ENCODE measurements around the gene TAF11. TPM values are rescaled to one million over a fixed set of nuclear protein-coding genes. Genes with fewer than 3 reads are reported as not detected.
"Not testable (repeated sequence)": the region's sequence is repeated elsewhere in the genome, so short reads cannot be mapped to it uniquely, and the experiment has no call there.

Gene TAF11
- total and polyA plus RNA-seq, 10 donors: 19.1 to 56.3 (median 25.9) TPM

DNA sequence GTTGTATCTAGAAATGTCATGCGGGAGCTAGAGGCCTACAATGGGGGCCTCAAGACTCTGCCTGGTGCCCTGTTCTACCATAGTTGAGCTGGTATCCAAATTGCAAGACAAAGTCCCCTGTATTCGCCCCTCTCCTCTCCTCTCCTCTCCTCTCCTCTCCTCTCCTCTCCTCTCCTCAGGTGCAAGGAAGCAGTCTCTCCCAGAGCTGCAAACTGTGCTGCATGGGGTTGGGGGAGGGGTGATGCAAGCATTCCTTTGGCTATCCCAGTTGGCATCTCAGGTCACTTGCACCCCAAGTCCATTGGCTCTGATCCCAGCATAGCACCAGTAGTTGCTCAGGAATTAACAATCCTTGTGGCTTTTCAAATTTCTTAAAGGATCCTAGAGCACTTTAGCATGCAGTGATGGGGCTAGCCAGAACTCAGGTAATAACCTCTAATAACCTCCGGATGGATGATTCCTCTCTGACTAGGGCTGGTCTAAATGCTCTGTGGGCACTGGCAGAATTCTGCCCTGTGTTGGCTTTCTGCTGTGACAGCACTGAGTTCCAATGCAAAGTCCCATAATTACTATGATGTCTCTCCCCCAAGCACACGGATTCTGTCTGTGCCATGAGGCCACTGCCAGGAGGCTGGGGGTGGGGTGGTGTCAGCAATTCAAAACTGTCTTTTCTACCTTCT lies 35.3 kb downstream of the TAF11 start:
- H3K9me3 ChIP-seq: no peaks in the 10 kb centered on the region
- WGBS, 5 donors: 90 to 97% (median 94%) methylated on average over 4 of the region's 4 CpGs
- DNase-seq: no peak
- no peaks in the 10 kb centered on the region for H3K4me1 ChIP-seq
- H3K36me3 ChIP-seq: peaks cover 0 to 85% (median 42%) of the 10 kb centered on the region in 6 donors
- H3K4me3 ChIP-seq: no peak overlapping the region
- TF ChIP-seq, protein P1, sequence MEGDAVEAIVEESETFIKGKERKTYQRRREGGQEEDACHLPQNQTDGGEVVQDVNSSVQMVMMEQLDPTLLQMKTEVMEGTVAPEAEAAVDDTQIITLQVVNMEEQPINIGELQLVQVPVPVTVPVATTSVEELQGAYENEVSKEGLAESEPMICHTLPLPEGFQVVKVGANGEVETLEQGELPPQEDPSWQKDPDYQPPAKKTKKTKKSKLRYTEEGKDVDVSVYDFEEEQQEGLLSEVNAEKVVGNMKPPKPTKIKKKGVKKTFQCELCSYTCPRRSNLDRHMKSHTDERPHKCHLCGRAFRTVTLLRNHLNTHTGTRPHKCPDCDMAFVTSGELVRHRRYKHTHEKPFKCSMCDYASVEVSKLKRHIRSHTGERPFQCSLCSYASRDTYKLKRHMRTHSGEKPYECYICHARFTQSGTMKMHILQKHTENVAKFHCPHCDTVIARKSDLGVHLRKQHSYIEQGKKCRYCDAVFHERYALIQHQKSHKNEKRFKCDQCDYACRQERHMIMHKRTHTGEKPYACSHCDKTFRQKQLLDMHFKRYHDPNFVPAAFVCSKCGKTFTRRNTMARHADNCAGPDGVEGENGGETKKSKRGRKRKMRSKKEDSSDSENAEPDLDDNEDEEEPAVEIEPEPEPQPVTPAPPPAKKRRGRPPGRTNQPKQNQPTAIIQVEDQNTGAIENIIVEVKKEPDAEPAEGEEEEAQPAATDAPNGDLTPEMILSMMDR (IDR thresholded peaks at IDR 0.05 in 8 of 11, conservative IDR thresholded peaks at IDR 0.05 in 3 of 11): no peak
- TF ChIP-seq POLR2A (IDR thresholded peaks at IDR 0.05): no peak
- no peak for TF ChIP-seq POLR2AphosphoS5 (IDR thresholded peaks at IDR 0.05)
- H3K27ac ChIP-seq: no peak overlapping the region
- intact Hi-C loops (cut with DNase I; ENCODE audit: low total_unique reads): no loop called here
- no peaks in the 10 kb centered on the region for H3K27me3 ChIP-seq (replicated peaks in 1 of 7)

DNA sequence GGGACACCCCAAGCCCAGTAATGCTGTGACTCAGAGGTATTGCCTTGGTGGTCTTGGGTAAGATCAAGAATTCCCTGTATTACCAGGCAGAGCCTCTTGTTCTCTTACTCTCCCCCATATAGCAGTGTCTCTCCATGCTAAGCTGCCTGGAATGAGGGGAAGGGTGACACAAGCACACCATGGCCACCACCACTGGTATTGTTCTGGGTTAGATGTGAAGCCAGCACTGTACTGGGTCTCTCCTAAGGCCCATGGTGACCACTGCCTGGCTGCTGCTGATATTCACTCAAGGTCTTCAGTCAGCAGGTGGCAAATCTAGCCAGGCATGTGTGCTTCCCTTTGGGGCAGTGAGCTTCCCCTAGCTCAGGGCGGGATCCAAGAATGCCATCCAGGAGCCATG lies 36.5 kb downstream of the TAF11 start:
- Histone ChIP-seq H3K4me3 (no peak overlapping the region), H3K27ac (no peak overlapping the region), H3K9me3 (no peaks in the 10 kb centered on the region), H3K36me3 (peaks cover 0 to 73% (median 30%) of the 10 kb centered on the region in 6 donors), H3K27me3 (replicated peaks in 1 of 7) (no peaks in the 10 kb centered on the region), H3K4me1 (no peaks in the 10 kb centered on the region)
- TF ChIP-seq, protein P1 (IDR thresholded peaks at IDR 0.05 in 8 of 11, conservative IDR thresholded peaks at IDR 0.05 in 3 of 11): no peak
- TF ChIP-seq POLR2A (IDR thresholded peaks at IDR 0.05) (no peak), POLR2AphosphoS5 (IDR thresholded peaks at IDR 0.05) (no peak)
- intact Hi-C loops (cut with DNase I; ENCODE audit: low total_unique reads): no loop called here
- 94 to 100% (median 100%) methylated on average over 1 of the region's 1 CpG for WGBS, 5 donors
- DNase-seq: no peak

DNA sequence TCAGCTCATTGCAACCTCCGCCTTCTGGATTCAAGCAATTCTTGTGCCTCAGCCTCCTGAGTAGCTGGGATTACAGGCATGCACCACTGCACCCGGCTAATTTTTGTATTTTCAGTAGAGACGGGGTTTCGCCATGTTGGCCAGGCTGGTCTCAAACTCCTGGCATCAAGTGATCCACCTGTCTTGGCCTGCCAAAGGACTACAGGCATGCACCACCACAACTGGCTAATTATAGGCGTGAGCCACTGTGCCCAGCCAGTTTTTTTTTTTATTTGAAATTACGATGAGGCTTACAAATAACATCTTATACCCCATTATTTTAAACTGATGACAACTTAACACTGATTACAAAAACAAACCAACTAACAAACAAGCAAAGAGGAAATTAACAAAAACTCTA lies 38.8 kb downstream of the TAF11 start:
- 91 to 99% (median 96%) methylated on average over 6 of the region's 6 CpGs for WGBS, 5 donors
- H3K27me3 ChIP-seq (replicated peaks in 1 of 7); intact Hi-C loops (cut with DNase I; ENCODE audit: low total_unique reads); H3K4me3 ChIP-seq; H3K4me1 ChIP-seq; H3K27ac ChIP-seq; H3K9me3 ChIP-seq; DNase-seq: not testable (repeated sequence)
- H3K36me3 ChIP-seq: peaks cover 0 to 52% (median 20%) of the 10 kb centered on the region in 6 donors

DNA sequence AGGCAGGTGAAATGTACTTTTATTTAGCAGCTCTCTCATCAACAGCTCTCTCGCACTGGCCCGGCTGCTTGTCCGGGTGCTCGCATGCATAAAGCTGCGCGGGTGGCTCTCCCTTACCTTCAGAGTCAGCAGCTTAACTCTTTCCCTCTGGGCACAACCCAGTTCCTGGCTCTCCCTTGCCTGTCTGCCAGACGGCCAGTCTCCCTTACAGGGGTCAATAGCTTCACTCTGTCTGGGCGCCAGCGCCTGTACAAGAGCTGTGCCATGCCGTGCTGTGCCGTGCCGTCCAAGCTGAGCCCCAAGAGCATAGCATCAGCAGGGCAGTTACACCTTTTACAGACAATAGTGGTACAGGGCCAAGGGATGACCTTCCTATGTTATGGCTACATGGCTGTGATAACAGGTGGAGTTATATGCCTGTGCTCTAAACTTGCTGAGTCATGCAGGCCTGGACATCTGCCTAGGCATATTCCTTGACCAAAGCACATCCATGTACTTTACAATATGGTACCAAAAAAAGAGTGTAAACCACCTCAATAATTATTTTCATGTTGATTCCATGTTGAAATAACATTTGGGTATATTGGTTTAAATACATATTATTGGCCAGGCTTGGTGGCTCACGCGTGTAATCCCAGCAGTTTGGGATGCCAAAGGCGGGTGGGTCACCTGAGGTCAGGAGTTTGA lies 48.0 kb downstream of the TAF11 start:
- TF ChIP-seq POLR2A (IDR thresholded peaks at IDR 0.05): no peak
- TF ChIP-seq POLR2AphosphoS5 (IDR thresholded peaks at IDR 0.05): peak in 1 of 3 donors; percentile 13
- Histone ChIP-seq H3K4me3 (no peak overlapping the region), H3K27me3 (replicated peaks in 1 of 7) (no peaks in the 10 kb centered on the region), H3K4me1 (peaks cover 0 to 14% (median 0%) of the 10 kb centered on the region in 6 donors), H3K9me3 (no peaks in the 10 kb centered on the region), H3K36me3 (peaks cover 2 to 70% (median 23%) of the 10 kb centered on the region in 6 donors), H3K27ac (no peak overlapping the region)
- 93 to 97% (median 97%) methylated on average over 13 to 15 of the region's 15 CpGs for WGBS, 5 donors
- intact Hi-C loops (cut with DNase I; ENCODE audit: low total_unique reads): no loop called here
- no peak for DNase-seq

DNA sequence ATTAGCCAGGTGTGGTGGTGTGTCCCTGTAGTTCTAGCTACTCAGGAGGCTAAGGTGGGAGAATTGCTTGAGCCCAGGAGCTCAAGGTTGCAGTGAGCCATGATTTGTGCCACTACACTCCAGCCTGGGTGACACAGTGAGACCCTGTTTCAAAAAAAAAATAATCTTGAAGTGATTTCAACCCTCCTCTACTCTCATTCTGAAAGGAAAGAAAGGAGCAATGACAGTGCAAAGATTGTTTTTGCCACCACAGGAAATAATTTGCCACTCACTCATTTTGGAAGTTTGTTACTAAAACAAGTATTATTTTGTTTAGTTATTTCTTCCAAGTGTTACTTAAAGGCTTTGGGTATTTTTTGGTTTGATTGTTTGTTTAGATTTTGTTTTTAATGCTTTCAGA lies 50.3 kb downstream of the TAF11 start:
- Histone ChIP-seq H3K36me3 (peaks cover 2 to 81% (median 27%) of the 10 kb centered on the region in 6 donors), H3K9me3 (no peaks in the 10 kb centered on the region), H3K4me1 (peaks cover 0 to 14% (median 0%) of the 10 kb centered on the region in 6 donors), H3K27ac (no peak overlapping the region), H3K4me3 (no peak overlapping the region), H3K27me3 (replicated peaks in 1 of 7) (no peaks in the 10 kb centered on the region)
- intact Hi-C loops (cut with DNase I; ENCODE audit: low total_unique reads): no loop called here
- no peak for DNase-seq
- TF ChIP-seq POLR2AphosphoS5 (IDR thresholded peaks at IDR 0.05): no peak
- no peak for TF ChIP-seq POLR2A (IDR thresholded peaks at IDR 0.05)
- TF ChIP-seq, protein P1 (IDR thresholded peaks at IDR 0.05 in 8 of 11, conservative IDR thresholded peaks at IDR 0.05 in 3 of 11): no peak

Data from spleen (tissue), 11 donors.